ENCODE measurements around the gene UPF2. TPM values are rescaled to one million over a fixed set of nuclear protein-coding genes. Genes with fewer than 3 reads are reported as not detected.

UPF2 gene
- total RNA-seq, 4 donors from 2014 or later: 21.9 to 30.8 (median 24.5) TPM

- TF ChIP-seq CTCF (IDR thresholded peaks at IDR 0.05; ENCODE audit: low read depth): no peak
These were observed 66.8 kb downstream of the UPF2 start for GRCh38 chr10:11975795-11976194.

- TF ChIP-seq CTCF (IDR thresholded peaks at IDR 0.05; ENCODE audit: low read depth): no peak
These were observed 80.4 kb downstream of the UPF2 start for GRCh38 chr10:11962176-11962575.

- no peak for TF ChIP-seq CTCF (IDR thresholded peaks at IDR 0.05; ENCODE audit: low read depth)
These were observed 80.8 kb downstream of the UPF2 start for GRCh38 chr10:11961771-11962170.

GRCh38 chr10:11959966-11960365 is 82.6 kb downstream of the UPF2 start:
- TF ChIP-seq CTCF (IDR thresholded peaks at IDR 0.05; ENCODE audit: low read depth): no peak

GRCh38 chr10:11958956-11959355 is 83.7 kb downstream of the UPF2 start:
- TF ChIP-seq CTCF (IDR thresholded peaks at IDR 0.05; ENCODE audit: low read depth): no peak

- TF ChIP-seq CTCF (IDR thresholded peaks at IDR 0.05; ENCODE audit: low read depth): no peak
These were observed 90.9 kb downstream of the UPF2 start for GRCh38 chr10:11951695-11952094.

GRCh38 chr10:11950325-11951018 is 92.1 kb downstream of the UPF2 start:
- no peak for TF ChIP-seq CTCF (IDR thresholded peaks at IDR 0.05; ENCODE audit: low read depth)

Data from subcutaneous adipose tissue (tissue), 4 donors.